GM19467 (cell line): ENCODE results near the gene IGF2R.
"Not testable (repeated sequence)": the region's sequence is repeated elsewhere in the genome, so short reads cannot be mapped to it uniquely, and the experiment has no call there.

Experiments used
- ATAC-seq: cut with Tn5 transposase; IDR thresholded peaks from one replicate; pipeline ENCODE4 v1.9.1; 2021; ENCODE audit warnings: mild to moderate bottlenecking, moderate library complexity; ENCODE audit not compliant: unreplicated experiment

Gene IGF2R

DNA sequence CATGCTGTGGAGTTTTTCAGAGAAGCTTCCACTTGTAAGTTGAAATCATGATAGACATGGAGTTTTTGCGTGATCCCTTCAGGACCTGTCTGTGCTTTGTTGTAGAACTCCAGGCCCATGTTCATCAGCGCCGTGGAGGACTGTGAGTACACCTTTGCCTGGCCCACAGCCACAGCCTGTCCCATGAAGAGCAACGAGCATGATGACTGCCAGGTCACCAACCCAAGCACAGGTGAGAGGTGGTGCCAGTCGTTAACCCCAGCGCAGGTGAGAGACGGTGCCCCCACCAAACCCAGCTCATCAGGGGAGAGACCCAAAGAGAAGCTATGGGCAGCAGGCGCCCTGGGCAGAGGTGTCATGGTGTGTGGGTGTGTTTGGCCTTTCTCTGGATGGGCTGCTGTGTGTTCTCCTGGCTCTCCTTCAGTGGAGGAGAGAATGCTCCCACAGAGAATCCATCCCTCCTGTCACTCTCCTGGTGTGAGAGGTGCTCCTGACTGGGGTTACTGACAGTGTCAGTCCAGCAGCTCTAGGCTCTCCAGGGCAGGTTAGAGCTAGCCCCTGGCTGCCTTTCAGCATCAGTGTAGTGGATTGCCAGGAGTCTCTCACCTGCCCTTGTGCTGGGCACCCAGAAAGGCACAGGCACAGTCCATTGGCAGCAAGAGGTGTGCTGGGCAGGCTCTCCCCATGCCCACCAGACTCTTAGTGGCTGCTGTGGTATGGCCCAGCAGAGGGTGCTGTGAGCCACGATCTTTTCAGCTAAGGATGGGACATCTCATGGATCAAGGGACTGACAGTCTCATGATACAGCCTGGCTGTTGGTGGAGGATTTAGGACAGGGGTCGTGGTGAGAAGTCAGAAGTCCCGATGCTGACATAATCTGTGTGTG is 103.2 kb downstream of the IGF2R start:
- no peak for ATAC-seq

DNA sequence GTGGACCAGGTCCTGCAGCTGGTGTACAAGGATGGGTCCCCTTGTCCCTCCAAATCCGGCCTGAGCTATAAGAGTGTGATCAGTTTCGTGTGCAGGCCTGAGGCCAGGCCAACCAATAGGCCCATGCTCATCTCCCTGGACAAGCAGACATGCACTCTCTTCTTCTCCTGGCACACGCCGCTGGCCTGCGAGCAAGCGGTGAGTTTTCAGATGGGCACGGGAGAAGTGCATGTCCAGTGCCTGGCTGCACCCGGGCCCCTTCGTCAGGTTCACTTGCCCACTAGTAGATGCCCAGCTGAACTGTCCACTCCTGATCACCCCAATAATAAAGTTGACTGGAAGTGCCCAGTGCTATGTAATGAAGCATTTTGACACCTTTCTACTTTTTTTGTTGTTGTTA is 104.4 kb downstream of the IGF2R start:
- no peak for ATAC-seq

DNA sequence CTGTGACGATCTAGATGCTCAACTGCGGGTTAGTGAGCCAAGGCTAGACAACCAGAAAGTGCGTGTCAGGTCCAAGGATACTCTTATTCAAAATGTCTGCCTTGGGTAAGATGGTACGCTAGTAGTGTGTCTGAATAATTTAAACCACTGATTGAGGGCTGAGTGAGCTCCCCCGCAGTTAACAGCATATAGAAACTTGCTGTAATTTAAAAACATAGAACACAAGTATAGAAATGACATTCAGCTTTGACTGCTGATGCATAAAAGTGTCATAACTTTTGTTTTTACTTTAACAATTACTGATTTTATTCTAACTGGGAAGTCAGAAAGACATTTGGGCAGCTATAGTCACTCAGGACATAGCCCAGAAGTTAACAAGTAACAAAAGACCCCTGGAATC is 107.1 kb downstream of the IGF2R start:
- ATAC-seq = no peak

DNA sequence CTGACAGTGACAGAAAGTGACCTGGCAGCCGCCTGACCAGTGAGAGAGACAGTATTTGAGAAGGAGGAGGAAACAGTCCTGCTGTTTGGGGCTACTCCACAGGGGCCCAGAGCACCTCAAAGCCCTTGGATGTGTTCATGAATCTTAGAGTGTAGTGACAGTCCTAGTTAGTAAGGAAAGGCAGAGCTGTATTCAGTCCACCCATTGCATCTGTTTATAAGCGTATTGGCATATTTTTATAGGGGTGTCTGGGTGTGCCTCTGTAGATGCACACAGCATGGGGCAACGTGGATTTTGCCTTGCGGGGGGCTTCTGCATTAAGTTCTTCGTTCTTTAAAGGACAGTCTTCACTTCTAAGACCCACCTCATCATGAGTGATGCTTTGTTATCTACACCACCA is 108.1 kb downstream of the IGF2R start:
- no peak for ATAC-seq

DNA sequence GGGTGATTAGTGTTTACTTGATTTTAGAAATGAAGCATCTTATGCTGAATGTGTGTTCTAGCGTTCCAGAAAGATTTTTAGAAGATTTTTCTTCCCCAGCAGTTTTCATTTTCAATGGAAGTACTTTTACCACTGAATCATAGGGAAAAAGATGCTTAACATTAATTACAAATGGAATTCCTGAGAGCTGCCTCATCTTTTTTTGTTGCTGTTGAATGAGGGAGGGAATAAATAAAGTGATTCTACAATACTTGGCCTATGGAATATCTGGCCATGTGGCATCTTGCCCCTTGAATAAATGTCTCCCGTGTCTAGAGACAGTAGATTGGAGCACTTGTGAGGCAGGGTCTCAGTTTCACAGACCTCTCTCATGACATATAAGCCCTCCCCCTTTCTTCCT is 108.6 kb downstream of the IGF2R start:
- ATAC-seq = no peak

DNA sequence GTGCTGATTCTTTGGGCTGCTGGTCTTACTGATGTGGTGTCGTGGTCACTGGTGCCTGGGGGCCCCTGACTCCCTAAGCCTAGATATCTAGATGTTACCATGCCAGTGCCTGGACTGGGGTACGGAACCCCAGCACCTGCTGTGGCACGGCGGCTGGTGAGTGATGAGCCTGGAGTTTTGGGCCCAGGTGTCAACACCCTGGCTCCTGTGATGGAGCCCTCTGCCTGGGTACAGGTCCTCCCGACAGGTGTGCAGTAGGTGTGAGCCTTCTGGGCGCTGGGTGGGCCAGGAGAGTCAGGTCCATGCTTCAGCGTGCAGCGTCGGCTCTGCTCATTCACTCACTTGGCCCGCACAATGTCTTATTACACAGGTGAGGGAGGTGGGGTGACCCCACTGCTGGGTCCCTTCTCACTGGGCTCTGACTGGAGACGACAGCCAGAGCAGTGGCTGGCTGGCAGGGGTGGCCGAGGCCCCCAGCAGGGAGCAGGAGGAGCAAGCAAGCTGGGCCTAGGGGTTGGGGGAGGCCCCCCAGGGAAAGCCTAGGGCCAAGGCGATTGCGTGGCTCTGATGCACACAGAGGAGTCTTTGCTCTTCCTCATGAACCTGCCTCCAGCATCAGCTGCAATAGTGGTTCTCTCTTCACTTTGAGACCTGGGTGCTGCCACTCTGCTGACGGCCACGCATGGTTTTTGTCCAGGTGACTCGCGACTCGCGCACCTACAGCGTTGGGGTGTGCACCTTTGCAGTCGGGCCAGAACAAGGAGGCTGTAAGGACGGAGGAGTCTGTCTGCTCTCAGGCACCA is 110.2 kb downstream of the IGF2R start:
- no peak for ATAC-seq

DNA sequence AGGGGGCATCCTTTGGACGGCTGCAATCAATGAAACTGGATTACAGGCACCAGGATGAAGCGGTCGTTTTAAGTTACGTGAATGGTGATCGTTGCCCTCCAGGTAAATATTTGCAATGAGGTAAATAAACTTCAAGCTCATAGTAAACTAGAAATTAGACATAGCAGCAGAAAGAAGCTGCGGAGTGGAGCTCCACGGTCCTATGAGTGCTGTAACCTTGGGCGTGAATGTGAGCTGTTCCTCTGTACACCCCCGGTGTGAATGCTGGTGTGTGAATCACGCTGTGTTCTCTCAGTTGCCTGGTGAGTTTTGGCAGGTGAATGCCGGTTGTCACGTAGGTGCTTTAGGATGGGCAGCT is 110.8 kb downstream of the IGF2R start:
- no peak for ATAC-seq

DNA sequence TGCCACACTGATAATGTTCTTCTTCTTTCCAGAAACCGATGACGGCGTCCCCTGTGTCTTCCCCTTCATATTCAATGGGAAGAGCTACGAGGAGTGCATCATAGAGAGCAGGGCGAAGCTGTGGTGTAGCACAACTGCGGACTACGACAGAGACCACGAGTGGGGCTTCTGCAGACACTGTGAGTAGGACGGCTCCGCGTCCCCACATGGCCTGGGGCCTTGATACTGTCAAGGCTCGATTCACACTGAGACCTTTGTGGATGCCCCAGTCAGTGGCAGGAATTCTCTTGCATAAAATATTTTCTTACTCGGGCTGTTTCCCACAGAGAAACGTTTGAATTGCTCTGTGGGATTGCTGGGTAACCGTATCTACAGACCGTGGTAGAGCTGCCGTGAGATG is 111.2 kb downstream of the IGF2R start:
- ATAC-seq = no peak

DNA sequence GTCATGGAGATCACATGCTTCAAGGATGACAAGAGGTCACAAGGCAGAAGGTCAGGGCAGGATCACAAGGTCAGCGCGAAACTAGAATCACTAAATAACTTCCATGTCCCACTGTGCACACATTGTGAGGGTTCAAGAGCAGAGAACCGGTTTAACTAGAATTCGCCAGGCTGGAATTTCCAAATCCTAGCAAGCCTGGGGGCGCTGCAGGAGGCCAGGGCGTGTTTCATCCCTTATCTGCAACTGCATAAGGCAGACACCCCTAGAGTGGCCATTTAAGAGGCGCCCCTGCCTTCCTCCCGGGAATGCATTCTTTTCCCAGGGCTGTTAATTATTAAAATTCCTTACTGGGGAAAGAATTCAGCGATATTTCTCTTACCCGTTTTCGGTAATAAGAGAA is 112.5 kb downstream of the IGF2R start:
- no peak for ATAC-seq

DNA sequence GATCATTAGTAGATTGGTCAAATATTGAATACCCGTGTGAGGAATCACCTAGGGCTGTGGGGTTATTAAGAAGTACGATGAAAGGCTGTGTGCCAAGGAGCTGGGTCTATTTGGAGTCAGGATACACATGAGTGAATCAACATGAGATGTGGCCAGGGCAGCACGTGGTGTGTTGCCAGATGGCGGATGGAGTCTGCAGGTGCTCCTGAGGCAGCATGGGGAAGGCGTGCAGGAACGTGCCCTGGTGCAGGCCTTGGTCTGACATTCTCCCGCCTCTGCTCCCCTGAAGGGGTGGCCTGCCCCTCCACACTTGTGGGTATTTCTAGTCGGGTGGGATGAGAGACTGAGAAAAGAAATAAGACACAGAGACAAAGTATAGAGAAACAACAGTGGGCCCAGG is 113.7 kb downstream of the IGF2R start:
- no peak for ATAC-seq

DNA sequence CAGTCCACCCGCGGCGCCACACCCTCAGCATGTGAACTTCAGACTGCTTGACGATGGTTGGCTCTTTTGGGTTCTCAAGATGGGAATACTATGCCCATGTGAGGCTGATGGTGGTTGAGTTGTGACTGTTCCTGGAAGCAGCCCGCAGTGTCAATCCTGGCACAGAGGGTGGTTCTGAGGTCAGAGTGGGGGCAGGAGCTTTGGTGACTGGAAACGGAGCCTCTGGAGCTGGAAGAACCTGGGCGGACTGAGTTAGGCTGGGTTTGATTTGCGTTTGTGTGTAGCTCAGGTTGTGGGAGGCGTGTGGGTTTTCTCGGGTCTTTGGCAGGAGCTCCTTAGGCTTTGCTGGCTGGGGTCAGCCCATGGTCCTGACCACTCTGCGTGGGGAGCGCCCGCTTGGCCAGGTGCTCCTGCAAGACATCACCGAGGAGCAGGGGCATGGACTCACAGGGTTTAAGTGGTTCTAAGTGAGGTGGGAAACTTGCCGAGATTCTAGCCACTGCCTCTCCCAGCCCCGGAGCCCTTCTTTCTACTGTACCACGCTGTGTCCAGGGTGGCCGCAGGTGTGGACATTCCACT is 115.4 kb downstream of the IGF2R start:
- no peak for ATAC-seq

DNA sequence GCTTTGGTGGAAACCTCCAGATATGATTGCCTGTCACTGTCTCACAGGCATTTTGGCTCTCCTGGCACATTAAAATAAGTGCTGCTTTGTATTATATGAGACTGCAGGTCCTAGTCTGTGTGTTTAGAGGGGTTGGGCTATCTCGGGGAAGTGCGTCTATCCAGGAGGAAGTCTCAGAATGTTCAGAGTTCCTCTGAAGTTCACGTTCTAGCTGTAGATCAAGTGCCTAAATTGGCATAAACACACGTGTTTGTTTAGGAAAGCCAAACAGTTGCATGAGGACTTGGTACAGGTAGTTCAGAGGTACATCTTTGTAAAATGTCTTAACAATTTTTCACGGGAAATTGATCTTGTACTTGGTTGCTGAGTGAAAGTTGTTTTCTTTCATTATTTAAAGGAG is 116.3 kb downstream of the IGF2R start:
- ATAC-seq = no peak

DNA sequence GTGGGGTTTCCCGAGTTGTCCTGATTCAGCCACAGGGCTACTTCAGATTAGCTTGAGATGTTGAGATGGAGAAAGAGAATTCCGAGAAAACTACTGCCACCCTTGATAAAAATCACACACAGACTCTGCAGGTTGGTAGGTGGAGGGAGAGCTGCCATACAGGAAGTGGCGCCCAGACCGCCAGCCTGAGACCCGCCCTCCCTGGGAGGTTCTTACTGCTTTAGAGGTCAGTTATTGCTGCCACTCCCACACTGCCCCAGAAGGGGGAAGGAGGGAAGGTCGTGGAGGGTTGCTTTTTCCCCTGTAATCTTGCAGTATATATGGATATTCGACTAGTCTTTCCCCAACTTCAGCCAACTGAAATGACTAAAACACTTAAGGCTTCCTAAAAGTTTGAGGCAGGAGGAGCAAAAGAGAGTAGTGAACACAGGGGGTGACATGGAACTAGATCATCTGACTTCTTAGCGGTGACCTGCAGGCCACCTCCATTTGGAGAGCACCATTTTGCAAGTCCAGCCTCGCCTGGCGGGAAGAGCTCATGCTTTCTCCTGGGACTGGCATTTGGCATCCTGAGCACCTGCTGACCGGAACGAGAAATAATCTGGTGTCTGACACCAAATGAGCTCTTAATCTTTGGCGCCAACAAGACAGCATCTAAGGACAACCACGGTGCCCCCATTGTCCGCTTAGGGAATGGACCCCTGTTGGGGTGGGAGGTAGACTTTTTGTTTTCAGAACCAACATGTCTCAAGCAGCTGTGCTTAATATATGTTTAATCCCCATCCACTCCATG is 117.0 kb downstream of the IGF2R start:
- ATAC-seq = no peak

DNA sequence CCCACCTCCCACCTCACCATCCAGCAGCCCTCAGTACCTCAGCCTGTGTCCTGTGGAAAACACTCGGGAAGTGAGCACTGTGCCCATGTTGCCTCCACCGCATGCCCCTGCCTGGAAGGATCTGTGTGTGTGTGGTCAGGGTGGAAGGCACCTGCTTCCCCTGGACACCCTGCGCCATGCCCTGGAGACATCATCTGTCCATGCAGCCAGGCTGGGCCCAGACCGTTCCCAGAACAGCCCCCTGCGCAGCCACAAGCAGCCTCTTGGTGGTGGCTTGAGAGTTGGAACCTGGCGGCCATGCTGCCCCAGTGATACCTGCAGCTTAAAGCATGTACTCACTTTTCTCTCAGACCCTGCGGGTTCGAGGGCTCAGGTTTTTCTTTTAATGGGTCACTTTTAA is 117.9 kb downstream of the IGF2R start:
- ATAC-seq = no peak

DNA sequence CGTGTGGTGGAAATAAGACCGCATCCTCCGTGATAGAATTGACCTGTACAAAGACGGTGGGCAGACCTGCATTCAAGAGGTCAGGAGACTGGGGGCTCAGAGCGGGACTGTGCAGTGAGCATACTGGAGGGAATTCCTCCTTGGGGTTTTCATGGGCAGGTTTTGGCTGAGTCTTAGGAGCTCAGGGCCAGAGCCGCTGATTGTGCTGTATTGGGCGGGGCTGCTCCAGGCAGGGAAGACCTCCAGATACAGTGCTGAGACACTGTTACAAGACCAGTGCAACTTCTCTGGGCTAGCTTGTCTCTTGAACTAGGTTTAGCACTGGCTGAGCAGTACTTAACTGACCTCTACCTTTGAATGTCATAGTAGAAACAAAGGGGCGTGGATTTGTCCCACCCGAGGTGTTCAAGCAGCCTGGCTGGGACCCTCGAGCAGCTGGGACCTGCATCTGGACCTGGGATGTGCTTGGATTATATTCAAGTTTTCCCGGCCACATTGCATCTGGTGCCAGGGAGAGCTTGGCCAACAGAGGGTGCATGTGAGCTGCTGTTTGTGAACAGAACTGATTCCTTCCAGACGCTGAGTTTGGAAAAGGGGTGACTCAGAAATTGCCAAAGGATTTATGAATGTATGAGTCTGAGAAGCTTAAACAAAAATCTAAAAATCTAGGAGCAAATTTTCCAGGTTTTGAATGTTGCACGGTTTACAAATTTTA is 119.3 kb downstream of the IGF2R start:
- ATAC-seq = no peak

DNA sequence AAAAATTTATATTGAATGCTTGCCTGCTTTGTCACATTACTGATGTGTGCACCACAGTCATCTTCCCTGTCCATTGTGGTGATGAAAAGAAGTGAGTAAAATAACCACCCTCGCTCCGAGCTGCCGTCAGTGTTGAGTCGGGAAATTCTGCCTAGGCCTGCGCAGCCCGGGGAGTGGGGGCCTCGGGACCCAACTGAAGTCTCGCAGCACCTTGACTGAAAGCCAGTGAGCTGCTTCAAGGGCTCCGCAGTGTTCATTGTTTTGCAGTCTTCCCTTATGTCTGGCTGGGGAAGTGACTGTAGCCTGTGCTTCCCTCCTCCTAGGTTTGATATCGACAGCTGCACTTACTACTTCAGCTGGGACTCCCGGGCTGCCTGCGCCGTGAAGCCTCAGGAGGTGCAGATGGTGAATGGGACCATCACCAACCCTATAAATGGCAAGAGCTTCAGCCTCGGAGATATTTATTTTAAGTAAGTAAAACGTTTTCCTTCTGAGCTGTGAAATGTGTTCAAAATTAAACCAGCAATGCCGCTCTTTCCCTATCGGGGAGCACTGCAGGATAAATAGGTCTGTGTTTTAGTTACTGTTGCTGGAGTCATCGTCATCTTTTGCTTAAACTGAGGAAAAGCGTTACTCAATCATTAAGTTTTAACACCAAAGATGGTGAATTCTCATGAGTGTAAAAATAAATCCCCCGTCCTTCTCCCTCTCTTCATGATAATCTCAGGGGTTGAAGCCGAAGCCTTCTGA is 120.1 kb downstream of the IGF2R start:
- ATAC-seq = no peak

DNA sequence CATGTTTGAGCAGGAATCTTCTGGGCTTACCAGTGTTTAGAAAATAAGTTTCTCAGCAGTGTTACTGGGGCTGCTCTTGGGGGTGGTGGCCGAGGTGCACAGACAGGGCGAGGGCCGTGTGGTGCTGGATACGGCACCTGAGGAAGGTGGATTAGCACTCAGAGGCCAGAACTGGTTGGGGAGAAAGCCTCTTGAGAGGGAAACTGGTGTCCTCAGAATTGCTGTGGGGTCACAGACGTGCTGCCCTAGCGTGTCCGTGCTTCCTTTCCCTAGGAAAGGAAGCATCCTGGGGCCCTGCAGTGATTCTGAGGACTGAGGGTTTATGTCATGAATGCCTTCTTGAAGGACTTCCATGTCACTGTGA is 120.6 kb downstream of the IGF2R start:
- ATAC-seq = no peak

DNA sequence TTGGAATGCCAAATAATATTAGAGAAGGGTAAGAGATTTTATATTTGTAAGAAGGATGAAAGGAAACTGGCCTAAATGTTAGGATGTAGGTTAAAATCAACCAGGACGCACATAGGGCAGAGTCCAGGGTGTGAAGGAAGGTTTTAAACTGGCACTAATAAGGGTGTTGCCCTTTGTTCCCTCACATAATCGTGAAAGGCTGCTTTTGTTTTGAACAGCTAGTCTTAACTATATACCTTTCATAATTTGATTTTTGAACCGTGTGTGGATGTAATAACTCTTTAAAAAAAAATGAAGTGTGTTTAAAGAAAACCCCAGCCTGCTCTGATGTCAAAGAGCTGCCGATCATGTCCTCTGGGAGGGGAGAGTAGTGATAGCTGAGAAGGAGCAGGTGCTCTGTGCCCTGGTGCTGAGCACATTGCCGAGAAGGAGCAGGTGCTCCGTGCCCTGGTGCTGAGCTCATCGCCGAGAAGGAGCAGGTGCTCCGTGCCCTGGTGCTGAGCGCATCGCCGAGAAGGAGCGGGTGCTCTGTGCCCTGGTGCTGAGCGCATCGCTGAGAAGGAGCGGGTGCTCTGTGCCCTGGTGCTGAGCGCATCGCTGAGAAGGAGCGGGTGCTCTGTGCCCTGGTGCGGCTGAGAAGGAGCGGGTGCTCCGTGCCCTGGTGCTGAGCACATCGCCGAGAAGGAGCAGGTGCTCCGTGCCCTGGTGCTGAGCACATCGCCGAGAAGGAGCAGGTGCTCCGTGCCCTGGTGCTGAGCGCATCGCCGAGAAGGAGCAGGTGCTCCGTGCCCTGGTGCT is 121.8 kb downstream of the IGF2R start:
- ATAC-seq = not testable (repeated sequence)

DNA sequence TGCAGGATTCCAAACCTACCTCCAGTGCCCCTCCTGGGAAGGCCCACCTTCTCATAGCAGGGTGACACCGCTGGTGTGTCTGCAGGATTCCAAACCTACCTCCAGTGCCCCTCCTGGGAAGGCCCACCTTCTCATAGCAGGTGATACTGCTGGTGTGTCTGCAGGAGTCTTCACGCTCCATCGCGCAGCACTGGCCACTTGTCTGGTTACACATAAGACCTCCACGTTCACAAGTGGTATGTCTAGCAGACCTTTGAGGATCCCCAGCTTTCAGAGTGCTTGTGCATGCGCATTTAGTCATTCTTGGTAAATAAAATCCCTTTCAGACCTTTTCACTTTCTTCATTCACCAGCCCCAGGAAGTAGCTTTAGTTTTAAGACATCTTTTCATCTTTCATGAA is 123.3 kb downstream of the IGF2R start:
- not testable (repeated sequence) for ATAC-seq
